Naive B cell (primary cell): ENCODE measurements around the gene UBE2E2. TPM values are rescaled to one million over a fixed set of nuclear protein-coding genes. Genes with fewer than 3 reads are reported as not detected.
"Not testable (repeated sequence)": the region's sequence is repeated elsewhere in the genome, so short reads cannot be mapped to it uniquely, and the experiment has no call there.

Source experiments
- ATAC-seq, 2 donors: fragments of 150-1000 bp; cut with Tn5 transposase; 2 replicates each; pipeline ENCODE4 v1.10.0; 2021; ENCODE audit warnings: low read depth in 2 of 2, mild to moderate bottlenecking in 2 of 2, moderate library complexity in 2 of 2
- DNase-seq: peaks from one replicate; pipeline ENCODE4 v3.0.0; 2022
- H3K27ac Mint-ChIP-seq, 6 donors: one replicate each; pipeline ENCODE4 v1.8.0; 2020 to 2022; ENCODE audit warnings: mild to moderate bottlenecking in 6 of 6, mixed read lengths in 6 of 6, moderate library complexity in 5 of 6, inconsistent platforms in 2 of 6
- H3K27me3 Mint-ChIP-seq, 3 donors: one replicate each; pipeline ENCODE4 v1.8.0; 2021 to 2022; ENCODE audit warnings: mixed read lengths in 3 of 3, mild to moderate bottlenecking in 1 of 3
- H3K36me3 Mint-ChIP-seq, 2 donors: one replicate each; pipeline ENCODE4 v1.8.0; 2020 to 2022; ENCODE audit warnings: mixed read lengths in 2 of 2, inconsistent platforms in 1 of 2, mild to moderate bottlenecking in 1 of 2
- H3K4me1 Mint-ChIP-seq, 3 donors: one replicate each; pipeline ENCODE4 v1.8.0; 2020 to 2022; ENCODE audit warnings: mixed read lengths in 3 of 3, inconsistent platforms in 1 of 3, mild to moderate bottlenecking in 1 of 3, moderate library complexity in 1 of 3
- H3K4me3 Mint-ChIP-seq, 8 donors: one replicate each; pipeline ENCODE4 v1.8.0; 2020 to 2022; ENCODE audit warnings: mild to moderate bottlenecking in 8 of 8, mixed read lengths in 8 of 8, moderate library complexity in 8 of 8, inconsistent platforms in 2 of 8
- H3K9me3 Mint-ChIP-seq, 7 donors: one replicate each; pipeline ENCODE4 v1.8.0; 2020 to 2022; ENCODE audit warnings: mixed read lengths in 7 of 7, mild to moderate bottlenecking in 5 of 7, inconsistent platforms in 2 of 7, moderate library complexity in 1 of 7
- polyA plus RNA-seq, 6 donors: library from polyadenylated mRNA; unstranded; fragments of 300-500 nt; fragmentation: Illumina TruSeq; gene quantifications; one replicate each; pipeline ENCODE4 v1.2.3, GENCODE V29; 2021; ENCODE audit warnings: low read depth in 6 of 6

UBE2E2 gene
- polyA plus RNA-seq, 6 donors from 2014 or later, result 101 to 162 (median 121) TPM

- not testable (repeated sequence) for H3K36me3 Mint-ChIP-seq, DNase-seq, H3K27me3 Mint-ChIP-seq, ATAC-seq, H3K4me3 Mint-ChIP-seq, H3K9me3 Mint-ChIP-seq
- H3K4me1 Mint-ChIP-seq, result peaks cover 27 to 73% (median 47%) of the 10 kb centered on the region in 3 donors
- peak overlapping the region in 2 of 6 donors; percentile 47 to 76 for H3K27ac Mint-ChIP-seq
These were observed 133.7 kb downstream of the UBE2E2 start for GRCh38 chr3:23336853-23337252.

GRCh38 chr3:23341147-23341838 lies 138.2 kb downstream of the UBE2E2 start:
- ATAC-seq (peak; percentile 93 to 94), DNase-seq (peak; percentile 48)
- Mint-ChIP-seq H3K27me3 (no peaks in the 10 kb centered on the region), H3K9me3 (peaks cover 0 to 1% (median 0%) of the 10 kb centered on the region in 7 donors), H3K4me3 (peak overlapping the region; percentile 45 to 87 (median 70)), H3K4me1 (peaks cover 36 to 67% (median 39%) of the 10 kb centered on the region in 3 donors), H3K36me3 (no peaks in the 10 kb centered on the region), H3K27ac (peak overlapping the region; percentile 52 to 92 (median 75))

DNA sequence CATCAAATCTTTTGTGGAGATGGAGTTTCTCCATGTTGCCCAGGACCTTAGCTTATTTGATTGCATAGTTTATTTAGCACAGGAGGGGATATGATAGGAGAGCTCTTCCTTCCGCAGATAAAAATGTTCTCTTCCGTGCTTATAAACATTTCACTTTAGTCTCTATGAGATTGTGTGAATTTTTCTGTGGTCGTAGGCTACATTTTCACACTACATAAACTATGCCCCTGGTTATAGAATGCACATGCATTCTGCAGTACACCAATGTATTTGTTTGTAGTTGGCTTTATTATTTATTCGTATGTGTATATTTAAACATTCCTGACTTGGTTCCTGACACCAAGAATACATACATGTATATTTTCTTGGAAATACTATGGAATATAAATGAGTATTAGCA lies 139.2 kb downstream of the UBE2E2 start:
- peak overlapping the region in 2 of 6 donors; percentile 63 to 75 for H3K27ac Mint-ChIP-seq
- H3K4me1 Mint-ChIP-seq, result peaks cover 35 to 60% (median 41%) of the 10 kb centered on the region in 3 donors
- DNase-seq (no peak), ATAC-seq (no peak)
- peaks cover 0 to 1% (median 0%) of the 10 kb centered on the region in 7 donors for H3K9me3 Mint-ChIP-seq
- H3K36me3 Mint-ChIP-seq, result no peaks in the 10 kb centered on the region
- H3K4me3 Mint-ChIP-seq, result peak overlapping the region in 7 of 8 donors; percentile 45 to 87 (median 73)
- H3K27me3 Mint-ChIP-seq, result no peaks in the 10 kb centered on the region

DNA sequence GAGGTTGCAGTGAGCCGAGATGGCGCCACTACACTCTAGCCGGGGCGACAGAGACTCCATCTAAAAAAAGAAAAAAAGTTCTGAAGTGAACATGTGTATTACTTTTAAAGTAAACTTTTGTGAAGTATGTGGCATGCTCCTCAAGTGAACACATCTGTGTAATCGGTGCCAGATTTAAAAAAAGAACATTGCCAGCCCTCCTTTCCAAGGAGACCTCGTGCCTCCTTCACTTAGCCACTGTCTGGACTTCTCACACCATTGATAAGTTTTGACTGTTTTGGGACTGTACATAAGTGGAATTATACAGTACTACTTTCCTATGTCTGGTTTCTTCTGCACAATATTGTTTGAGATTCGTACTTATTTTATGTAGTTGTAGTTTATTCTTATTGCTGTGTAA lies 140.4 kb downstream of the UBE2E2 start:
- no peaks in the 10 kb centered on the region for H3K27me3 Mint-ChIP-seq
- DNase-seq (no peak), ATAC-seq (no peak)
- H3K36me3 Mint-ChIP-seq, result peaks cover 0 to under 1% of the 10 kb centered on the region in 2 donors
- H3K27ac Mint-ChIP-seq, result peak overlapping the region in 2 of 6 donors; percentile 32 to 63
- peaks cover 0 to 1% (median 0%) of the 10 kb centered on the region in 7 donors for H3K9me3 Mint-ChIP-seq
- peaks cover 29 to 54% (median 35%) of the 10 kb centered on the region in 3 donors for H3K4me1 Mint-ChIP-seq
- H3K4me3 Mint-ChIP-seq, result no peak overlapping the region

GRCh38 chr3:23344886-23345285 lies 141.8 kb downstream of the UBE2E2 start:
- peaks cover 0 to 1% (median 0%) of the 10 kb centered on the region in 7 donors for H3K9me3 Mint-ChIP-seq
- DNase-seq, result no peak
- peaks cover 28 to 51% (median 35%) of the 10 kb centered on the region in 3 donors for H3K4me1 Mint-ChIP-seq
- no peak overlapping the region for H3K4me3 Mint-ChIP-seq
- ATAC-seq, result no peak
- H3K36me3 Mint-ChIP-seq, result peaks cover 0 to 8% of the 10 kb centered on the region in 2 donors
- no peaks in the 10 kb centered on the region for H3K27me3 Mint-ChIP-seq
- H3K27ac Mint-ChIP-seq, result no peak overlapping the region

DNA sequence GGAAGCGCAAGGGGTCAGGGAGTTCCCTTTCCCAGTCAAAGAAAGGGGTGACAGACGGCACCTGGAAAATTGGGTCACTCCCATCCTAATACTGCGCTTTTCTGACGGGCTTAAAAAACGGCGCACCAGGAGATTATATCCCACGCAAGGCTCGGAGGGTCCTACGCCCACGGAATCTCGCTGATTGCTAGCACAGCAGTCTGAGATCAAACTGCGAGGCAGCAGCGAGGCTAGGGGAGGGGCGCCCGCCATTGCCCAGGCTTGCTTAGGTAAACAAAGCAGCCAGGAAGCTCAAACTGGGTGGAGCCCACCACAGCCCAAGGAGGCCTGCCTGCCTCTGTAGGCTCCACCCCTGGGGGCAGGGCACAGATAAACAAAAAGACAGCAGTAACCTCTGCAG lies 146.3 kb downstream of the UBE2E2 start:
- H3K36me3 Mint-ChIP-seq, ATAC-seq, H3K4me3 Mint-ChIP-seq, H3K9me3 Mint-ChIP-seq, DNase-seq, H3K27me3 Mint-ChIP-seq: not testable (repeated sequence)
- Mint-ChIP-seq H3K4me1 (peaks cover 9 to 17% (median 13%) of the 10 kb centered on the region in 3 donors), H3K27ac (peak overlapping the region in 1 of 6 donors; percentile 41)

- Mint-ChIP-seq H3K9me3 (peaks cover 0 to 6% (median 0%) of the 10 kb centered on the region in 7 donors), H3K27me3 (no peaks in the 10 kb centered on the region), H3K36me3 (no peaks in the 10 kb centered on the region), H3K4me3 (no peak overlapping the region), H3K4me1 (peaks cover 9 to 21% (median 21%) of the 10 kb centered on the region in 3 donors), H3K27ac (peak overlapping the region in 2 of 6 donors; percentile 1 to 30)
- no peak for DNase-seq
- ATAC-seq, result no peak
These were observed 153.0 kb downstream of the UBE2E2 start for GRCh38 chr3:23356169-23356568.

DNA sequence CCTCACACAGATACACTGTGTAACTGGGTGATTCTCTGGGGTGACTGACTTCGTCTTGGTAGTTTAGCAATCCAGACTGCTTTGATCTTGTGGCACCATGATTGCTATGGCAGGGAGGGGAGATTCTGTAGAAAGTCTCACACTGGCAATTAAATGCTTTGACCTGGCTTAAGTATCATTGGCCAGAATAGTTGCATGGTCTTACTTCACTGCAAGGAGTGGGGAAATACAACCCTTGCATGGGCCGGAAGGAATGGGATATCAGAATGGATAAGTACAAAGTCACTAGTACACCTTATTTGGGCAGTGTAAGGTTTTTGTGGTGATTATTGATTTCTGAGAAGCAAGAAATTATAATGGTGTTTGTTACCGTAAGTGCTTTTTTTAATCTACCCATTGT lies 153.8 kb downstream of the UBE2E2 start:
- H3K4me1 Mint-ChIP-seq, result peaks cover 10 to 21% (median 19%) of the 10 kb centered on the region in 3 donors
- H3K27ac Mint-ChIP-seq, result peak overlapping the region in 1 of 6 donors; percentile 41
- H3K4me3 Mint-ChIP-seq, result no peak overlapping the region
- H3K36me3 Mint-ChIP-seq, result peaks cover 0 to 3% of the 10 kb centered on the region in 2 donors
- peaks cover 0 to 7% (median 2%) of the 10 kb centered on the region in 7 donors for H3K9me3 Mint-ChIP-seq
- ATAC-seq (no peak), DNase-seq (no peak)
- H3K27me3 Mint-ChIP-seq, result no peaks in the 10 kb centered on the region

- ATAC-seq (no peak), DNase-seq (no peak)
- Mint-ChIP-seq H3K27ac (peak overlapping the region in 1 of 6 donors; percentile 66), H3K36me3 (peaks cover 0 to 19% of the 10 kb centered on the region in 2 donors), H3K4me1 (peaks cover 16 to 25% (median 20%) of the 10 kb centered on the region in 3 donors), H3K27me3 (no peaks in the 10 kb centered on the region), H3K4me3 (no peak overlapping the region), H3K9me3 (peaks cover 8 to 21% (median 17%) of the 10 kb centered on the region in 7 donors)
These were observed 156.0 kb downstream of the UBE2E2 start for GRCh38 chr3:23359116-23359515.

DNA sequence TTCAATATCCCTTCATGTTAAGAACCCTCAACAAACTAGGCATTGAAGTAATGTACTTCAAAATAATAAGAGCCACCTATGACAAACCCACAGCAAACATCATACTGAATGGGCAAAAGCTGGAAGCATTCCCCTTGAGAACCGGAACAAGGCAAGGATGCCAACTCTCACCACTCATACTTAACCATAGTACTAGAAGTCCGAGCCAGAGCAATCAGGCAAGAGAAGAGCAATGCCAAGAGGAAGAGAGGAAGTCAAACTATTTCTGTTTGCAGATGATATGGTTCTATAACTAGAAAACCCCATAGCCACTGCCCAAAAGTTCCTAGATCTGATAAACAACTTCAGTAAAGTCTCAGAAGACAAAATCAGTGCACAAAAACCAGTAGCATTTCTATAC lies 161.9 kb downstream of the UBE2E2 start:
- DNase-seq, result no peak
- peak overlapping the region in 1 of 6 donors; percentile 5 for H3K27ac Mint-ChIP-seq
- H3K36me3 Mint-ChIP-seq, result peaks cover 0 to 22% of the 10 kb centered on the region in 2 donors

DNA sequence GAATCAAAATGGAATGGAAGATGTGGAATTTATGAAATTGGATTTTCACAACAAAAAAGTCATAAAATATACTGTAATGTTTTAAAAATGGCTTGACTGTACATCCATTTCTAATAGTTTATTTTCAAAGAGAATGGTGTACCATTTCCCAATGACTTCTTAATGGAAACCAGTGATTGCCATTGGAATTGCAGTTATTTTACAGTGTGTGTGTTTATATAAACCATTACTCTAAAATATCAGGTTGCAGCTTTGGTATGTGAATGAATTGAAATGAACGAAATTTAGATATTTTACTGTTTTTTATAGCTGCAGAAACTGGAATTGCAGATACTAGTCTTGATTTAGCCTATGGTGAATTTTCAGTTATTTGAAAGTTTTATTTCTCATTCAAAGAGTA lies 165.6 kb downstream of the UBE2E2 start:
- peaks cover 0 to 7% of the 10 kb centered on the region in 2 donors for H3K36me3 Mint-ChIP-seq
- H3K27me3 Mint-ChIP-seq, result no peaks in the 10 kb centered on the region
- peaks cover 47 to 61% (median 57%) of the 10 kb centered on the region in 3 donors for H3K4me1 Mint-ChIP-seq
- no peak overlapping the region for H3K27ac Mint-ChIP-seq
- no peak overlapping the region for H3K4me3 Mint-ChIP-seq
- ATAC-seq, result no peak
- H3K9me3 Mint-ChIP-seq, result peaks cover 6 to 19% (median 14%) of the 10 kb centered on the region in 7 donors
- no peak for DNase-seq

More for the DNA sequence above, 161.9 kb downstream of the UBE2E2 start:
- H3K4me1 Mint-ChIP-seq, result peaks cover 35 to 41% (median 35%) of the 10 kb centered on the region in 3 donors
- H3K9me3 Mint-ChIP-seq, result peaks cover 10 to 33% (median 28%) of the 10 kb centered on the region in 7 donors
- no peaks in the 10 kb centered on the region for H3K27me3 Mint-ChIP-seq
- H3K4me3 Mint-ChIP-seq, result peak overlapping the region in 6 of 8 donors; percentile 38 to 84 (median 60)
- ATAC-seq, result no peak

DNA sequence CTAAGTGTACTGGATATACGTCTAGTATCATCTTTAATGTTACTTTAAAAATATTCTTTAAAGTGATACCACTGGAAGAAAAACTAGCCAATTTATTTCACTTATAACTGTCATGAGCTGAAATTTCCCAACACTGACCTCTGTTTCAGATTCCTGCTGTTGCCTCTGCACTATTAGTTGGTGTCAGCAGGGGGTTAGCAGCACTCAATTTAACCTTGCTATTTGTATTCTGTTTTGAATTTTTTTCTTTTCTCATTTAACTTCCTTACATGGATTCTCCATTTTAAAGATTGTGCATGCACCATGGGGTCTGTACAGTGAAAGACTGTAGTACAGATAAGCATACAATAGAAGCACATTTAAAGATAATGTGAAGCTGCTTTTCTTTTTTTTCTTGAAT lies 169.2 kb downstream of the UBE2E2 start:
- Mint-ChIP-seq H3K9me3 (peaks cover 0 to 3% (median 0%) of the 10 kb centered on the region in 7 donors), H3K4me1 (peaks cover 50 to 65% (median 51%) of the 10 kb centered on the region in 3 donors), H3K4me3 (no peak overlapping the region), H3K36me3 (no peaks in the 10 kb centered on the region), H3K27me3 (no peaks in the 10 kb centered on the region), H3K27ac (no peak overlapping the region)
- ATAC-seq (no peak), DNase-seq (no peak)

- no peak for ATAC-seq
- H3K4me3 Mint-ChIP-seq, result peak overlapping the region in 5 of 8 donors; percentile 31 to 68 (median 45)
These were observed 173.6 kb downstream of the UBE2E2 start for GRCh38 chr3:23376516-23377248.

More at GRCh38 chr3:23376516-23377248, 173.6 kb downstream of the UBE2E2 start:
- Mint-ChIP-seq H3K27ac (peak overlapping the region in 5 of 6 donors; percentile 7 to 48 (median 29)), H3K9me3 (peaks cover 0 to 3% (median 0%) of the 10 kb centered on the region in 7 donors), H3K27me3 (no peaks in the 10 kb centered on the region), H3K36me3 (peaks cover 0 to 4% of the 10 kb centered on the region in 2 donors), H3K4me1 (peaks cover 40 to 71% (median 54%) of the 10 kb centered on the region in 3 donors)
- no peak for DNase-seq
